ENCODE data around the gene ARHGAP15.

The ARHGAP15 gene

DNA sequence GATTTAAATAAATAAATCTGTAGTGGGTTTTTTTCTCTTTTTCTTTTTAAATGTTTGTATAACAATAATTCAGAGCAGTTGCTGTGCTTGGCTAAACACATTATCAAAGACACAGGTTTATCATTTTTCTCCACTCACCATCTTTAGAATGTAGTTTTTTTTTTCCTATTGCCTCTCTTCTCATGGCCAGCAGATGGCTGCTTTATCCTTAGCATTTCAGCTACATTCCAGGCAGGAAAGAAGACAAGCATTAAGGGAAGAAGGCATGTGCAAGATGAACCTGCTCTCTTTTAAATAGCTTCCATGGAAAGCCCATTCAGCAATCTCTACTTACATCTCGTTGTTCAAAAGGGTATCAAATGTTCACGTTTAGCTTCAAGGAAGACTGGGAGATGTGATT, 42.6 kb downstream of the ARHGAP15 start:
- DNase-seq (ENCODE audit: low spot score) = no peak

DNA sequence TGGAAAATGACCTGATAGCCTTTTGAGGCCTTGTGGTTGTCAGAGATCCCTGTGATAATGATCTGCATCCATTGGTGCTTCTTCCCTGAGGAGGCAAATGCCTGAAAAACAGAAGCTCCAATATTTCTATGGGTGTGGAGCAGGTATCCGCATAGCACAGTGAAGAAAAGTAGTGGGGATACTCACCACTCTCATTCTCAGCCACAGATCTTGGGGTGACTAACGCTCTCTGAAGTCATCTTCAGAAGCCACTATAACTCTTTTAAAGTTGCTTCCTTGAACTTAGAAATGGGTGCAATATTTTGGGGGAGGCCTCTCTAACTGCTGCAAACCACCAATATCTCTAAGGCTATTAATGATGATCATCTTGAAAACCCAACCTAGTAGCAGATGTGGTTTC, 46.2 kb downstream of the ARHGAP15 start:
- DNase-seq (ENCODE audit: low spot score) = no peak

DNA sequence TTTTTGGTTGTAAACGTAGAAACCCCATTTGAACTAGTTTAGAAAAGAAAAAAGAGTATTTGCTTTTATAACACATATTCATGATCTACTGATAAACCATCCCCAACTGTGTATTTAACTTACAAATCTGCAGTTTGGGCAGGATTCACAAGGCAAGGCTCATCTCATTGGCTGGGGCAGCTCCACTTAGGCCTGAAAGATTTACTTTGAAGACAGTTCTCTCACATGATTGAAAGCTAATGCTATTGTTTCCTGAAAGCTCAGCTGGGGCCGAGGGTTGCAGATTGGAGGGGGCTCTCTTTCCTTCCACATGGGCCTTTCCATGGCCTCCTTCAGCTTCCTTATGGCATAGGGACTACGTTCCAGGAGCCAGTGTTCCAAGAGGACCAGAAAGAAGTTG, 47.4 kb downstream of the ARHGAP15 start:
- DNase-seq (ENCODE audit: low spot score) = no peak

DNA sequence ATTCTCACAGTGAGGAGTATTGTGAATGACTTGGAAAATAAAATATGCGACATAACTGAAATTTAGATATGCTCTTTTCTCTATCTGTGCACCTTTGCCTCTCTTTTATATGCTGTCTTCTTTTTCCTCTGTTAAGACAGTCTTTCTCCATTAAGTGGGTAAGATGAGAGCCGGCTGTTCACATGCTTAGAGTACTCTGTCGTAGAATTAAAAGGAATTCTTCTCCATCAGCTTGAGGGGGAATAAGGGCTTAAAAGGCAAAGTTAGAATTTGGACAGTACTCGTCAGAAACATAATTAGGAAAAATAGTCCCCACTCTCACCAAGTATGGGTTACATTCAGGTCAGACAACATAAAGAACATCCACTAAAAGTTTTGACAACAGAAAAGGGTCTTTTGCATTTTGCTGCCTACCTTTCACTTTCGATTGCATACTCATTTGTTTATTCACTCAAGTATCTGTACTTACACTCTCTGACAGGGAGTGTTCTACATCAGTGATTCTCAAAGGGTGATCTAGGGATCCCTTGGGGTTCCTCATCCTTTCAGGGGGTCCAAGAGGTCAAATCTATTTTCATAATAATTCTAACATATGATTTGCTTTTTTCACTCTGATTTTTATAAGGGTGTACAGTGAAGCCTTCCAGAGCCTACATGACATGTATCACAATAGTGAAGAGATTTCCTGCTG, 48.0 kb downstream of the ARHGAP15 start:
- DNase-seq (ENCODE audit: low spot score) = no peak

DNA sequence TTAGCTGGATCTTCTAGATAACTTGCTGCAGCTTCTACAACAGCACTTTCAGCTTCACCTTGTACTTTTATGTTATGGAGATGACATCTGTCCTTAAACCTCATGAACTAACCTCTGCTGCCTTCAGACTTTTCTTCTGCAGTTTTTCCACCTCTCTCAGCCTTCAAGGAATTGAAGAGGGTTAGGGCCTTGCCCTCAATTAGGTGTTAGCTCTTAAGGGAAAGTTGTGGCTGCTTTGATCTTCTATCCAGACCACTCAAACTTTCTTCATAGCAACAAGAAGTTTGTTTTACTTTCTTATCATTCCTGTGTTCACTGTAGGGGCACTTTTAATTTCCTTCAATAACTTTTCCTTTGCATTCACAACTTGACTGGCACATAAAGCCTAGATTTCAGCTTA, 52.3 kb downstream of the ARHGAP15 start:
- no peak for DNase-seq (ENCODE audit: low spot score)

DNA sequence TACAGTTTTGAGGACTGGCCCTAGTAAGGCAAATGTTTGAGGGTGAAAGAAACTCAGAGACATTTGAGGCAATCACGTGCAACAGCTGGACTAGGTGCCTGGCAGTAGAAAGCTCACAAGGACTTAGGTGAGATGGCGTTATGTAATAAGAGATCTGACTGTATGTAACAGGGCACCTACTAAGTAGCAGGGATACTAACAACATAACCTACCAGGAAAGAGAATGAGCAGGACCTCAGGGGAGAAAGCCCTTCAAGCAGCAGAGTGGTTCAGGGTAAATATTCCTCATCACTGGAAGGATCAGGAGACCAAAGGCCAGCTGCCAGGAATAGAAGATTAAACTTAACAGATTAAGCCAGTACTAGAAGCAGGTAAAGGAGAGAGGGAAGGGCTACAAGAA, 53.4 kb downstream of the ARHGAP15 start:
- no peak for DNase-seq (ENCODE audit: low spot score)

DNA sequence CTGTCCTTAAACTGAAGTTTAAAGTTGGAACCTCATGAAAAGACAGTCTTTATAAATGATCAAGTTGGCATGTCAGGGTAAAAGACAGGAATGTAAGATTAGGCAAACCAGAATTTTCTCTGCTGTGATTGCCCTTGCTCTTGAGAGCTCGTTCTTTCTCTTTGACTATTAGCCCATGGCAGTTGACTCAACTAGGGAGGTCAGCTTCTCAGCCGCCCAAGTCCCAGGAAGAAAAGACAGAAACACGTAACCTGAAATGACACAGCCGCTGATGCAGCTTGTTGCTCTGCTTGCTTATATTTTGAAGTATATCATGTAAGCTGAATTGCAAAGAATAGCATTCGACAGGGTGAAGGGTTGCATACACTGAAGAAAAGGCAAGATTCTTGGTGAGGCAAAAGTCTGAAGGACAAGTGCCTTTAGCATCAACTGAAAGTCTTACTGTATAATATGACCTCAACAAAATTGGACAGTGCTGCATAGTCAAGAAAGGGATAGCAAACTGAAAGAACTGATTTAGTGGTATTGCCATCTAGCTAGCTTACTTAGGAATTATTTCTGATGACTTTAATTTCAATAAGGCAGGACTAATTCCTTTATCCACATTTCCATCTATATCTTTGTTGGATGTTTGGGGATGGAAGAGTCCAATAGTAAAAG, 54.7 kb downstream of the ARHGAP15 start:
- DNase-seq (ENCODE audit: low spot score) = no peak

DNA sequence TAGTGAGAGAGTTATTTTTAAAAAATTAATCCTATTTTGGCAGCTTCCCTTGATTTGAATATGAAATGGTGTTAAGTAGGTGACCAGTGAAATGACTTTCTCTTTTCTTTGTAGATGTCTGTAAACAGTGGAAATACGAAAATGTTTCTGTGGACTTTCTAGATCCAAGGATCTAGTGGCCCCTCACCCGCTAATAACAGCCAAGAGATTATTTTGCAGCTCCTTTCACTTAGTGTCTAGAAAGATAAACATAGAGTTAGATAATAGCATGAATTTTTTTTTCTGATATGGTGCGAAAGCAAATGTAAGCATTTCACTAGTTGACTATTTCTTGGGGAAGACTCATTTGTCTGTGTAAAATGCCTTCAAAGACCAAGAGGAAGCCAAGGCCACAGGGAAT, 57.7 kb downstream of the ARHGAP15 start:
- no peak for DNase-seq (ENCODE audit: low spot score)

DNA sequence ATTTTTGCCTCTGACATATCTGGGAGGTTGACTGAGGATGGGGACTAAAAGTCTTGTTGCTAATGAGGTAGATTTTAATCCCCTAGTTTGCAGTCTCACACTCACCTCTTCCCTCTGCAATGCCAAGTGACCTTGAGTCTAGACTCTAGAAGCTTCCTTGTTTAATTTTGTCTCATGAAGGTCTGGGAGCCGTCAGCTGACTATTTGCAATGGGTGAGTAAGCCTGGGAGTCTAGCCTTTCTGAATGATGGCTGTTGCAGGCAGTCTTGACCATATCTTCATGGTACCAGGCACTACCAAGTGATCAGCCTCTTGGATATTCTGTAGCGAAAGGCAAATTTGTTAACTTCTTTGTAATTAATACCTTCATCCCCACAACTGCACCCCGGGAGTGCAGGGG, 61.2 kb downstream of the ARHGAP15 start:
- DNase-seq (ENCODE audit: low spot score) = no peak

DNA sequence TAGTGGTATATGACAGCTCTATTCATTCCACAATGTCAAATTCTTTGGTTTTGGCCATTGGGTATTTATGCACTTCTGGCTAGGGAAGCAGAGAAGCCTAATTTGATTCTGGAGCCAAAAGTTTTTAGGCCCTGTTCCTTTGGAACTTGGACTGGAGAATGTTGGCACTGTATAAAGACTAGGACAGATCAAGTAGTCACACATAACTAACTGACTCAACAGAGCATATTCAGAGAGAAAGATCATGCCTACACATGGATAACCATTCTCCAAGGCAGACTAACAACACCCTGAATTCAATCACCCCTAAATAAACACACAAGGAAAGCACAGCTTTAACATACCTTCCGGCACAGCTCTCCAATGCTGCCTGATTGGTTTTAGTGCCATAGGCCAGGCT, 62.9 kb downstream of the ARHGAP15 start:
- no peak for DNase-seq (ENCODE audit: low spot score)

DNA sequence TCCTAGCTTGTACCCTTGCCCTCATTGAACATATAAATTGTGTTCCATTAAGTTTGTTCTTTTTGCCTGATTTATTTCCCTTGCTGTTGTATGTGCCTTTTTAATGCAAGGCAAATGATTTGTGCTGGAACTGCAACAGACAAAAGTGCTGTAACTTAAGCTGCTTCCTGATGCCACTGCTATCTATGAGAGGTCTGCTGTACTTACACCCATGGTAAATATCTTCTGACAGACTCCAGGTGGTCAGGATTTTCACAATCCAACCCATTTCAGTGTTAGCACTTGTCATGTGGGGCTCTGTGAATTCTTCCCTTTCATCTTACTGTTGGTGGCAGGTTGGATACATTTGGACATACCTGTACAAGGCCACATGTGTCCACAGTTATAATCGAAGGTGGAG, 63.5 kb downstream of the ARHGAP15 start:
- no peak for DNase-seq (ENCODE audit: low spot score)

DNA sequence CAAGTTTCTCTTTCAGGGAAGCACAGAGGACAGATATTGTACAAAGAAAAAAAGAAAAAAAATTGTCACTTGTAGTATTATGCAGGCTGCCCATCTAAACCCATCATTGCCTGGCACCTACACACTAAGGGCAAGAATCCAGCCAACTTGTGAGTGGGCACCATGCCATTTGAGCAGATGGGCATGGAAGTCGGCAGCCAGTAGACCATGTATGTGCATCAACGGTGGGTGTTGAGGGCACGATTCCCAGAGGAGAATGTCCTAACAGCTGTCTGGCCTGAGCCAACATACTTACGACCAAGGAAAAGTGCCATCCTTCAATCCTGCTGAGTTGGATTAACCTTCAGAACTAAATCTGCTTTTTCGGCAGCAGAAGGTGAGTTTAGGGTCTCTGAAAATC, 63.9 kb downstream of the ARHGAP15 start:
- no peak for DNase-seq (ENCODE audit: low spot score)

DNA sequence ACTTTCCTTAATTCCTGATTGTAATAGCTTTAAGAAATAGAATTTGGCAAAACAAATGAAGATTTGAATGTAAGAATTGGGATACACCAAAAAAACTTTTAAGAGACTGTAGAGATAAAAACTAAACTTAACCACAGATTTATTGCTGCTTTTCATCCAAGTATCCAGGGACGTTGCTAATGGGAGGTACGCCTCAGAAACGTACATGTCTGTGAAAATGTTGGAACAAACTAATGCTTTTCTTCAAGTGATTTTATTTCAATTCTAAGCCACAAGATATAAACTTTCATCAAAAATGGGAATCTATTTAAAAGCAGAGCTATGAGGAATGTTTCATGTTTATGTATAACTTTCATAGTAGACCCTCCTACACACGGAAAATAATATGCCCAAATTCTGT, 66.3 kb downstream of the ARHGAP15 start:
- DNase-seq (ENCODE audit: low spot score) = no peak

DNA sequence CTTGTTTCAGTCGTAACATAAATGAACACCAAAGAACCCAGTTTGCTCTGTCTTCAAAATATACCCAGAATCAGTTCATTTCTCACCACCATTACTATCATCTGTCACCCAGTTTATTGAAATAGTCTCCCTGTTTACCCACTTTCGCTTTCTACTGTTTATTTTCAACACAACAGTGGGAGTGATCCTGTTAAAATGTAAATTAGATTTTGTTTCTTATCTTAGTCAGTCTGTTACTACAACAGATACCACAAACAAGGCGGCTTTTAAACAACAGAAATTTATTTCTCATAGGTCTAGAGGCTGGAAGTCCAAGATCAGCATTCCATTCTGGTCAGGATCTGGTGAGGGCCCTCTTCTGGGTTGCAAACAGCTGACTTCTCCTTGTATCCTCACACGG, 74.8 kb downstream of the ARHGAP15 start:
- DNase-seq (ENCODE audit: low spot score) = no peak

DNA sequence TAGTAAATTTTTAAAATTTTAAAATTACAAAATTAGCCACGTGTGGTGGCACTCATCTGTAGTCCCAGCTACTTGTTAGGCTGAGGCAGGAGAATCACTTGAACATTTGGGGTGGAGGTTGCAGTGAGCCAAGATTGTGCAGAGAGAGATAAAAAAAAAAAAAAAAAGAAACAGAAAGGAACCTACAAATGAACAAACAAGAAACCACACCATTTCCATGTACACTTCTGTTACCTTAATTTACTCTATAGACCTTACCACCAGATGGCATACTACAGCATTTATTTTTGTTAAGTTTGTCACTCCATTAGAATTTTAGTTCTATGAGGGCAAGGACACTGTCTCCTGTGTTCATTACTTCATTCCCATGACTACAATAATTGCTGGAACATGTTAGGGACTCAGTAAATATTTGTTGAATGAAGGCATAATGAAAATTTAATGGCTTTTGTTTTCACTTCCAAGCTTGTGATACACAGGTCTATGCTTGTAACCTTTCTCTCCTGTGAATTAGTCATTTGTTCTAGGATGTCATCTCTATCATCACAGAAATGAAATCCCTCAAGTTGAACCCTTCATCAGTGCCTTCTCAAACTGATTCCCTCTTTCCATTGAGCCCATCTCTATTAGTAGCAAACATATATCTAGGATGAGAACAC, 76.0 kb downstream of the ARHGAP15 start:
- DNase-seq (ENCODE audit: low spot score) = peak; percentile 22

DNA sequence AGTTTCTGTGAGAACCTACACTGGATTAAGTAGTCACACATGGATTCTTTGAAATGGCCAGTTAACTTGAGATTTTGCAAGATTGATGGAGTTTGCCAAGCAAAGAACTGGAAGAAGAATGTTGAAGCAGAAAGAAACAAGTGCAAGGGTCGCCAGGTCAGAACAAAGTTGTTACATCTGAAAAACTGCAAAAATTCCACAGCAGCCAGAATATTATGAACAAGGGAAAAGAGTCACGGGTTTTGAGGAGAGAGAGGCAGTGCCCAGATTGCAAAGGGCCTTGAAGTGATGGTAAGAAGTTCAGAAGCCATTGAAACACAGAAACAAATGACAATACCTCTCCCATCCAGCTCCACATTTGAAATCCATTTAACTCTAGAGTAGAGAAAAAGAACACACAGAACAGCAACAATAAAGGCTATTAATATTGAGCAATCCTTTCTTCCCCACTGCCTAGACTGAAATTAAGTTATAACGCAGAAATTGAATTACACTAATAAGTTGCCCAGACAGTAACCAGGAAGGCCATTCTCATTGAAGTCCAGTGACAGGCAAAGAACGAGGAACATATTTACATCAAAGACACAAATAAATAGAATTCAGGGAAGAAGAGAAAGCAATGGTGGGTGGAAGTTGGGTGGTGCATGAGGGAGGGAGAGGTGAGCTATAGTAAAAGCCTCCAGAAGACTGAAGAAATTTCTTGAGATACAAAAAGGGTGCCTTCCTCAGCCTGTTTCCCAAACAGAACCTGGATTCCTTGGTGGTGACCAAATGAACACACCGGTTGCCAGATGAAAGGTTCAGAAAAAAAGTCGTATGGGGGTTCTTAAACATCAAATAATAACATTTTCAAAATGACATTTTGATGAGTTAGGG, 80.6 kb downstream of the ARHGAP15 start:
- DNase-seq (ENCODE audit: low spot score) = no peak

DNA sequence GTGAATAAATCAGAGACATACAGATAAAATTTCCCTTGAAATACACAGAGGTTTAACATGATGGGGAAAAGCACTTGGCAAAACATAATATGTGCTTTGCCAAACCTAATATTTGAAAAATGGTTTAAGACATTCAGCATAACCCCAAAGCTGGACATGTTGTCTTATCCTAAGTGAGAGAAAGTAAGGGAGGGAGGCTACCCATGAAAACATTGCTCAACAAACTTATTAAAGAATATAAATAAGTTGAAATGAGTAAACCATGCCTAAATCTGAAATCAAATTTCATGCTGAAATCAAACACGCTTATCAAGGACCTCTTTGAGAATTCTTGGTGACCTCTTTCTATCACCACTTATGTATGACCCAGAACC, 81.2 kb downstream of the ARHGAP15 start:
- DNase-seq (ENCODE audit: low spot score) = no peak

DNA sequence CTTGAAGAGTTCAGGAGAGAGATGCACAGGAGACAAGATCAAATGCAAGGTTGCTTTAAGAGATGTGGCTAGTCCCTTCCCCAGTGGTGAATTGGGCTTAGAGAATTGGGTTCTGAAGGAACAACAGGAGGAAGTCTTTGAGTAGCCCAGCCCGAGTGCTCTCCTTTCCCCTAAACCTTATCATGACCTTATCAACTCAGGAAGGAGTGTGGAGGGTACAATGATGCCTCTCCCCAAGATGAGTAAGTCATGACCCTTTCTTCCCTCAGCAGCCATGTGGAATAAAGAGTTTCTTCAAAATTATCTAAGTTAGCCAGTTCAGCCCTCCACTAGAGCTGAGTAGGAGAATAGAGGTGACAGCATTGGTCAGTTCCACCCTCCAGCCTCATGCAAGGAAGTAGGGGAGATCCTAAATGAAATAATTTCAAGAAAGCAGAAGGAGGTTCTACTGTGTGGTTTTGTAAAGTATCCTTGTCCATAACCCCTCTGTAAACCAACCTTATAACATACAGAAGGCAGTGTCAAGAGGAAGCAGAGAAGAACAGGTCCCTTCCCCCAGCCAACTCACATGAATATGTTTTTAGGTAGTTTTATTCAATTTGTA, 88.4 kb downstream of the ARHGAP15 start:
- no peak for DNase-seq (ENCODE audit: low spot score)

DNA sequence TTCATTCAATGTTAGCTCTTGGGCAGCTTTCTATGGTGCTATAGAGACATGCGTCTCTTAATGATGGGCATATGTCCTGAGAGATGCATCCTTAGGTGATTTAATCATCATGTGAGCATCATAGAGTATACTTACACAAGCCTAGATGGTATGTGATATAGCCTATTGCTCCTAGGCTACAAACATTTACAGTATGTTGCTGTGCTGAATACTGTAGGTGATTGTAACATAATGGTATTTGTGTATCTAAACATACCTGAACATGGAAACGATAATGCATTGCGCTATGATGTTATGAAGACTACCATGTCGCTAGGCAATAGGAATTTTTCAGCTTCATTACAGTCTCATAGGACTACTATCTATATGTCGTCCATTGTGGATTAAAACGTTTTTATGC, 89.4 kb downstream of the ARHGAP15 start:
- no peak for DNase-seq (ENCODE audit: low spot score)

DNA sequence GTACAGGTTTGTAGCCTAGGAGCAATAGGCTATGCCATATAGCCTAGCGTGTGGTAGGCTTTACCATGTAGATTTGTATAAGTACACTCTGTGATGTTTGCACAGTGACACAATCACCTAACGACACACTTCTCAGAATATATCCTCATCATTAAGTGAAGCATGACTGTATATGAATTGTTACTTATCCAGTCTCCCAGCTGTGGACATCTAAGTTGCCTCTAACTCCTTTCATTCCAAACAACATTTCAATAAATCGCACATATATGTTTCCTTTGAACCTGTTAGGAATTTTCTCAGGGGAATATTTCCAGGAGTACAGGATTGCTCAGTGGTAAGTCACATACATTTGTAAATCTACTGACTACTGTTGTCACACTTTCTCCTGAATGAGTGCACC, 90.0 kb downstream of the ARHGAP15 start:
- no peak for DNase-seq (ENCODE audit: low spot score)

DNA sequence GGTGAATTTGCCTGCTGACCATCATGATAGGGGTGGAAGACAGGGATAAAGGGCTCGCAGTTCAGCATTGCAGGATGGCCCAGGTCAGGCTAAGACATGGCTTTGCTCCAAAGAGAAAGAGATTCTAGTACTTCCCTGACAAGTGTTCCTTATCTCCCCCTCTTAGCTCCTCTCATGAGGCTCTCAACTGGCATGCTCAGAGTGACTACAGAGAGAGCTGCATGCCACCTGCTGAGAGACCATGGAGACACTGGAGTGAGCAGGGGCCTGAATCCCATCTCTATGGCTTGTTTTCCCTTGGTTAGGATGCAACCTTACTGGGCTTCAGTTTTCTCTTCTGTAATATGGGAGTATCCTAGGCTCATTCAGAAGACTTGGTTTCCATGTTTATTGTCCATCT, 94.3 kb downstream of the ARHGAP15 start:
- no peak for DNase-seq (ENCODE audit: low spot score)

DNA sequence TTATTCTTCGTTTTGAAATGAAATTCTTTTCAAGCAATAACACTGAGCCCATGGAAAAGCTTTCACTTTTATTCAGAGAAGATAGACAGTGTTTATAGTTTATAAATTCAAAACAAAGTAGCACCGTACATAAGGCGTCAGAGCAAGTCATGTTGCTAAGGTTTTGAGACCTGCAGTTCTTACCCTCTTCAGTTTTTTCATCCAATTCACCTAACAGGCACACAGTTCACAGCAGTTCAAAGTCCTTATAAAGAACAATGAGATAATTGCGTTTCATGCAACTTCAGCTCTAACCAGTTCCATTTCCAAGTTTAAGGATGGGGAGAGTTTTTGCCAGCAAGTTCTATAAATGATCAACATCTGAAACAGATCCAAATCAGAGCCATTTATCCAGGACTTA, 96.7 kb downstream of the ARHGAP15 start:
- no peak for DNase-seq (ENCODE audit: low spot score)
